Measurements from ENCODE around the gene AGPAT1.

DNA sequence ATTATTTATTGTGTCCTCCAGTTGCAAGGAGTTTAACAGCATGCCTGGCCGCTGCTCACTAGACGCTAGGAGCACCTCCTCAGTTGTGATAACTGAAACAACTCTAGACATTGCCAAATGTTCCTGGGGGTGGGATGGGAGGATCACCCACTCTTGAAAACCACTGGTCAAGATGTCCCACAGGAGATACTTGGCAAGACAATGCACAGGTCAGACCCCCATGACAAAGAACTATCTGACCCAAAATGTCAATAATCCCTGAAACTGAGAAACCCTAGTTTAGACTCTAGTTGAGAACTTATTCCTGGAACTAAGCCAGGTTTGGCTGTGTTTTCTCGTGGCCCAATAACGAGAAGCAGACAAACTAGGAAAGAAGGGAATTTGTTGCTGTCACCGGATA lies 36.3 kb downstream of the AGPAT1 start:
- TF ChIP-seq, protein P1, sequence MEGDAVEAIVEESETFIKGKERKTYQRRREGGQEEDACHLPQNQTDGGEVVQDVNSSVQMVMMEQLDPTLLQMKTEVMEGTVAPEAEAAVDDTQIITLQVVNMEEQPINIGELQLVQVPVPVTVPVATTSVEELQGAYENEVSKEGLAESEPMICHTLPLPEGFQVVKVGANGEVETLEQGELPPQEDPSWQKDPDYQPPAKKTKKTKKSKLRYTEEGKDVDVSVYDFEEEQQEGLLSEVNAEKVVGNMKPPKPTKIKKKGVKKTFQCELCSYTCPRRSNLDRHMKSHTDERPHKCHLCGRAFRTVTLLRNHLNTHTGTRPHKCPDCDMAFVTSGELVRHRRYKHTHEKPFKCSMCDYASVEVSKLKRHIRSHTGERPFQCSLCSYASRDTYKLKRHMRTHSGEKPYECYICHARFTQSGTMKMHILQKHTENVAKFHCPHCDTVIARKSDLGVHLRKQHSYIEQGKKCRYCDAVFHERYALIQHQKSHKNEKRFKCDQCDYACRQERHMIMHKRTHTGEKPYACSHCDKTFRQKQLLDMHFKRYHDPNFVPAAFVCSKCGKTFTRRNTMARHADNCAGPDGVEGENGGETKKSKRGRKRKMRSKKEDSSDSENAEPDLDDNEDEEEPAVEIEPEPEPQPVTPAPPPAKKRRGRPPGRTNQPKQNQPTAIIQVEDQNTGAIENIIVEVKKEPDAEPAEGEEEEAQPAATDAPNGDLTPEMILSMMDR (IDR thresholded peaks at IDR 0.05 in 2 of 3, conservative IDR thresholded peaks at IDR 0.05 in 1 of 3; ENCODE audit: control insufficient read depth in 2 of 3, extremely low read depth in 1 of 3, insufficient read depth in 1 of 3, low read depth in 3 of 3, low read length in 3 of 3) = no peak
- TF ChIP-seq POLR2AphosphoS2 (IDR thresholded peaks at IDR 0.05; ENCODE audit: low read depth, low read length) (no peak), SKIL (IDR thresholded peaks at IDR 0.05; ENCODE audit: low read depth, poor library complexity, severe bottlenecking) (no peak), E2F8 (IDR thresholded peaks at IDR 0.05; ENCODE audit: low read depth, partially characterized antibody) (no peak)
- TF ChIP-seq, protein P2, sequence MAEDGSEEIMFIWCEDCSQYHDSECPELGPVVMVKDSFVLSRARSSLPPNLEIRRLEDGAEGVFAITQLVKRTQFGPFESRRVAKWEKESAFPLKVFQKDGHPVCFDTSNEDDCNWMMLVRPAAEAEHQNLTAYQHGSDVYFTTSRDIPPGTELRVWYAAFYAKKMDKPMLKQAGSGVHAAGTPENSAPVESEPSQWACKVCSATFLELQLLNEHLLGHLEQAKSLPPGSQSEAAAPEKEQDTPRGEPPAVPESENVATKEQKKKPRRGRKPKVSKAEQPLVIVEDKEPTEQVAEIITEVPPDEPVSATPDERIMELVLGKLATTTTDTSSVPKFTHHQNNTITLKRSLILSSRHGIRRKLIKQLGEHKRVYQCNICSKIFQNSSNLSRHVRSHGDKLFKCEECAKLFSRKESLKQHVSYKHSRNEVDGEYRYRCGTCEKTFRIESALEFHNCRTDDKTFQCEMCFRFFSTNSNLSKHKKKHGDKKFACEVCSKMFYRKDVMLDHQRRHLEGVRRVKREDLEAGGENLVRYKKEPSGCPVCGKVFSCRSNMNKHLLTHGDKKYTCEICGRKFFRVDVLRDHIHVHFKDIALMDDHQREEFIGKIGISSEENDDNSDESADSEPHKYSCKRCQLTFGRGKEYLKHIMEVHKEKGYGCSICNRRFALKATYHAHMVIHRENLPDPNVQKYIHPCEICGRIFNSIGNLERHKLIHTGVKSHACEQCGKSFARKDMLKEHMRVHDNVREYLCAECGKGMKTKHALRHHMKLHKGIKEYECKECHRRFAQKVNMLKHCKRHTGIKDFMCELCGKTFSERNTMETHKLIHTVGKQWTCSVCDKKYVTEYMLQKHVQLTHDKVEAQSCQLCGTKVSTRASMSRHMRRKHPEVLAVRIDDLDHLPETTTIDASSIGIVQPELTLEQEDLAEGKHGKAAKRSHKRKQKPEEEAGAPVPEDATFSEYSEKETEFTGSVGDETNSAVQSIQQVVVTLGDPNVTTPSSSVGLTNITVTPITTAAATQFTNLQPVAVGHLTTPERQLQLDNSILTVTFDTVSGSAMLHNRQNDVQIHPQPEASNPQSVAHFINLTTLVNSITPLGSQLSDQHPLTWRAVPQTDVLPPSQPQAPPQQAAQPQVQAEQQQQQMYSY (CRISPR knock-in tag; IDR thresholded peaks at IDR 0.05) = no peak

Data from GM12878 (cell line).